ENCODE data around the gene CORO2A.
"Not testable (repeated sequence)": the region's sequence is repeated elsewhere in the genome, so short reads cannot be mapped to it uniquely, and the experiment has no call there.

The CORO2A gene

GRCh38 chr9:98174502-98174918 is 17.9 kb downstream of the CORO2A start:
- in situ Hi-C loops (cut with MboI; ENCODE audit: low sequenced_read_pairs): not testable (repeated sequence)

DNA sequence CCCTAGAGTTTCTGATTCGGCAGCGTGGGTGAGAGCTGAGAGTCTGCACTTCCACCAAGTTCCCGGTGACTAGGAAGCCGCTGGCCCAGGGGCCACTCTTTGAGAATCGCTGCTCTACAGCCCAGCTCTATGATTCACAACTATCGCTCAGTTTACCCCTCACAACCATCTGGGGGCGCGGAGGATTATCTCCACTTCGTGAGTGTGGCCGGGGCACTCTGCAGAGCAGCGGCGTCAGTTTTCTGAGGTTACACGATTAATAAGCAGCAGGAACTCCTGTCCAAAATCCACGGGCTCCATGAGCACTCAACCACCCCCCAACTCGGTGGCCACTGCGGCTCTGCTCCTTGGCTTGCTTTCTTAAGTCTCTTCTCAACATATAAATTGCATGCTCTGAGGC is 19.3 kb downstream of the CORO2A start:
- in situ Hi-C loops (cut with MboI; ENCODE audit: low sequenced_read_pairs): no loop called here

DNA sequence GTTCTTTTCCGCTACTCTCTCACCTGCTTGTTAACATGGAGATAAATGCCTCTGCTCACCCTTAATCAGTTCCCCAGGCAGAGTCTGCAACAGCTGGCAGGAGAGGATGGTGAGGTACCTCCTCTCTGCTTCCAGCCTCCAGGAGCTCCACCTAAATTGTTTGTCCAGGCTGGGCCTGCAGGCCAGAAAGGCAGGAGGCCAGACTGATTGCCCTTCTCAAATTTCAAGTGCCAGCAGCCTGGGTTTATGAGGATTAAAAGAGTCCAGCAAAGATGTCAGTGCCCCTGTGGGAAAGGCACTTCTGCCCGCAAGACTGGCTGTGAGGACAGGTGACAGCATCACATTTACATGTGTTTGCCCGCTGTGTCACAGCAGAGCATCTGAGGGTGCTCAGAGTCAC is 19.8 kb downstream of the CORO2A start:
- in situ Hi-C loops (cut with MboI; ENCODE audit: low sequenced_read_pairs): no loop called here

DNA sequence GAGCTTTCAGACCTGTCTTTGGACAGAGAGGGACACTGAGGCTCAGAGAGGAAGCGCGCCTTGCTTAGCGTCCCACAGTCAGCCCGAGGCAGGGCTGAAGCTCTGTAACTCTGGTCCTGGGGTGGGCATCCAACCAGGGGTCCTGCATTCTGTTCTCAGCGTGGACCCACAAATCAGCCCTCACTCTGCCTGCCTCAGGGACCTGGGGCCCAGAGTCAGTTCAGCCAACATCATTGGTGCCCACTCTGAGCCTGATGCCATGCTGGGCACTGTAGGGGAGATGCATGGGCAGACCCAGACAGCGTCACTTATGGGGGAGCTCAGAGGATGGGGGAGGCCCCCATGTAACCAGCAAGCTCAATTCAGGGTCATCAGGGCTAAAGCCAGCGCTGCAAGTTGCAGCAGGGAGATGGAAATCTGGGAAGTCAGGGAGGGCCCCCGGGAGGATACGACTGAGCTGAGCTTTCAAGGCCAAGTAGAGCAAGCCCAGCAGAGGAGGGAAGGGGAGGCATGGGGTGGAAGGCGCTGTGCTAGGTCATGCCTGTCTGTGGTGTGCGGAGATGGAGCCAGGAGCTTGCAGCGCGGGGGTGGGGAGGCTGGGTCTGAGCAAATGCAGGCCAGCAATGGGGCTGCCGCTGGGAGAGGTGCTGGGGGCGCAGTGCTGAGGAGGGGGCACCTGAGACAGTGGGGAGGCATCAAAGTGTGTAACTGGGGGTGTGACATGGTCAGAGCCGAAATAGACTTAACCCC is 21.1 kb downstream of the CORO2A start:
- in situ Hi-C loops (cut with MboI; ENCODE audit: low sequenced_read_pairs): no loop called here

DNA sequence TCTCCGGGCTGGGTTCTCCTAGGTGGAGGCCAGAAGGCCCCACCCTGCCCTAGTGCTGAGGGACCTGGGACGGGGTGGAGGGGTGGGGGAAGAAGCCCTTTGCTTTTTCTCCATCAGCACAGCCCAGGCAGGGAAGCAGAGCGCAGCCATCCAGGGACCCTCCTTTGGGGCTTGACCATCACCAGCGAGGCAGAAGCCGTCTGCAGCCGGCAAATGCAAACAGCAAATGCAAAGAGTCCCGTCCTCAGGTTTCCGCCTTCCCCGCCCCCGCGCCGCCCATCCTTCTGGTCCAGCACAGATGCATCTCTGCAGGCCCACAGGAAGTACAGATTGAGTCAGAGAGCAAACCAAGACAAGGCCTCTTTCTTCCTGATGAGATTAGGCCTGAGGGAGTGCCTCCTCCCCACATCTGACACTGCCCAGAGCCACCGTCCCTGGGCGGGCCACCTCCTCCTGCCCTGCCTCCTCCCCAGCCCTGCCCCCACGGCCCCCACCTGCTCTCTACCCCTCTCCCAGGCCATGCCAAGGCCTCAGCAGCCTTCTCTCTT is 23.4 kb downstream of the CORO2A start:
- in situ Hi-C loops (cut with MboI; ENCODE audit: low sequenced_read_pairs): no loop called here

GRCh38 chr9:98168153-98168780 is 24.2 kb downstream of the CORO2A start:
- in situ Hi-C loops (cut with MboI; ENCODE audit: low sequenced_read_pairs): no loop called here

DNA sequence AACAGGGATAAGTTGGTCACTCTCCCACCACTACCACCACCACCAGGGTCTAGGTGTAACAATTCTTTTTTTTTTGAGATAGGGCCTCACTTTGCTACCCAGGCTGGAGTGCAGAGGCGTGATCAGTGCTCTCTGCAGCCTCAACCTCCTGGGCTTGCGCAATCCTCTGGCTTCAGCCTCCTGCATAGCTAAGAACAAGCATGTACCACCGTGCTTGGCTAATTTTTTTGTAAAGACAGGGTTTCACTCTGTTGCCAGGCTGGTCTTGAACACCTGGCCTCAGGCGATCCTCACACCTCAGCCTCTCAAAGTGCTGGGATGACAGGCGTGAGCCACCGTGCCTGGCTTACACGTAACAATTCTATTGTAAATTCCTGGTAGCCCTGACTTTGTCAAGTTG is 27.5 kb downstream of the CORO2A start:
- in situ Hi-C loops (cut with MboI; ENCODE audit: low sequenced_read_pairs): no loop called here

DNA sequence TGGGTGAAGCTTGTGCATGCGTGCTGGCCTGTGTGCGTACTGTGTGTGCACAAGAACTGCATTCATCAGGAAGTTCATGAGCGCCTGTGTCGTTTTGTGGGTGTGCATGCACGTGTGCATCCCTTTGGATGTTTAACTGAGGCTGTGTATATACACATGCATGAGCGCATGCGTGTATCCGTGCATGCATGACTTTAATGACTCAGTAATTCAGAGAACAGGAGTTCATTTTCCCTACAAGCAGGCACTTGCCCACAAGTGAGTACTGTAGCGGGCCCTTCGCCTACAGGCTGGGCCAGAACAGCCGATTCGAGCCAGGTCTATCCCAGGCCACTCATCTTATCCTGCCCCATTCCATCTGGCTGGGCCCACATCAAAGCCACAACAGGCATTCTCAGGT is 29.8 kb downstream of the CORO2A start:
- in situ Hi-C loops (cut with MboI; ENCODE audit: low sequenced_read_pairs): no loop called here

DNA sequence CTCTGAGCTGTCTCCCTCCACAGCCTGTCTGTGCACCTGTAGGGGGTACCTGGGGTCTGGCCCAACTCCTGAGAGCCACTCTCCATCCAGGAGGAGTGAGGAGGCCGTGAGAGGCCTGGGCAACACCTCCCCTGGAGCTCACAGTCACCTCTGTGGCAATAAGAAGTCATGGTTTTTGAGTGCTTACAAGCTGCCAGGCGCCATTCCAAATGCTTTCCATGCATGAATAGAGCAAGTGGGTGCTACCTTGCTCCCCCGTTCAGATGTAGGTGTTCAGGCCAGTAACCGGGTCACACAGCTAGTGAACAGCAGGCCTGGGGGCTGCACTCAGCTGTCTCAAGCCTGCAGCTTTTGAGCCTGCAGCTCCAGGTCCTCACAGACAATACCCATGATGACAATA is 30.6 kb downstream of the CORO2A start:
- in situ Hi-C loops (cut with MboI; ENCODE audit: low sequenced_read_pairs): no loop called here

- in situ Hi-C loops (cut with MboI; ENCODE audit: low sequenced_read_pairs): no loop called here
Observed at GRCh38 chr9:98159790-98160189, 32.6 kb downstream of the CORO2A start.

GRCh38 chr9:98159301-98159700 is 33.1 kb downstream of the CORO2A start:
- in situ Hi-C loops (cut with MboI; ENCODE audit: low sequenced_read_pairs): no loop called here

- in situ Hi-C loops (cut with MboI; ENCODE audit: low sequenced_read_pairs): no loop called here
Observed at GRCh38 chr9:98158071-98158831, 34.2 kb downstream of the CORO2A start.

DNA sequence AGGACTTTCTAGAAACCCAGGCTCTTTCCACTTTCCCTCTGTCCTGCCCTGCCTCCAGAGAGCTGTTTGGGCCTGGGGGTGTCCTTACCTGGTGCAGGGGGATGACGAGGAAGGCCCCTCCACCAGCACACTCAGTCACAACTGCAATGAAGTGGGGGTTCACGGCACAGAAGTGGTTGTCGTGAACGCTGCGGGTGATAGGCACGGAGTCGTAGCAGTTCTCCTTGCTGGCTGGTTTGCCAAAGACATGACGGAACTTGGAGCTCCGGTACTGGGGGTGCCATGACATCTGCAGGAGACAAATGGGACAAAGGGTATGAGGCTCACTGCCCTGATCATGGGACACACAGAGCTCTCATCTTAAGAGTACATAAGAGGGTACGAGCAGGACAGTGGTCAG is 35.1 kb downstream of the CORO2A start:
- in situ Hi-C loops (cut with MboI; ENCODE audit: low sequenced_read_pairs): no loop called here

- in situ Hi-C loops (cut with MboI; ENCODE audit: low sequenced_read_pairs): no loop called here
Observed at GRCh38 chr9:98154678-98155077, 37.8 kb downstream of the CORO2A start.

- in situ Hi-C loops (cut with MboI; ENCODE audit: low sequenced_read_pairs): no loop called here
Observed at GRCh38 chr9:98152526-98152925, 39.9 kb downstream of the CORO2A start.

- in situ Hi-C loops (cut with MboI; ENCODE audit: low sequenced_read_pairs): no loop called here
Observed at GRCh38 chr9:98150721-98151120, 41.7 kb downstream of the CORO2A start.

DNA sequence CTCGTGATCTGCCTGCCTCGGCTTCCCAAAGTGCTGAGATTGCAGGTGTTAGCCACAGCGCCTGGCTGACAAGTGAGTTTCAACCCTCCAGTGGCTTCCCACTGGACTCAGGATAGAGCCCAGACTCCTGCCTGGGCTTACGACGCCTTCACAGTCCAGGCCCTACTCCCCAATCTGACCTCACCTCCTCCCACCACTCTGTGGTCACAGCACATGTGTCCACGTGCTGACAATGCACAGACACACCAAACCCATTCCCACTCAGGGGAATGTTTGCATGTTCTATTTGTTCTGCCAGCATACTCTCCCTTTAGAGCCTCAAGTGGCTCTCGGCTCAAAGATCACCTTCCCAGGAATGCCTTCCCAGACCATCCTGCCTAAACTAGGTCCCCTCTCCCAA is 42.3 kb downstream of the CORO2A start:
- in situ Hi-C loops (cut with MboI; ENCODE audit: low sequenced_read_pairs): no loop called here

DNA sequence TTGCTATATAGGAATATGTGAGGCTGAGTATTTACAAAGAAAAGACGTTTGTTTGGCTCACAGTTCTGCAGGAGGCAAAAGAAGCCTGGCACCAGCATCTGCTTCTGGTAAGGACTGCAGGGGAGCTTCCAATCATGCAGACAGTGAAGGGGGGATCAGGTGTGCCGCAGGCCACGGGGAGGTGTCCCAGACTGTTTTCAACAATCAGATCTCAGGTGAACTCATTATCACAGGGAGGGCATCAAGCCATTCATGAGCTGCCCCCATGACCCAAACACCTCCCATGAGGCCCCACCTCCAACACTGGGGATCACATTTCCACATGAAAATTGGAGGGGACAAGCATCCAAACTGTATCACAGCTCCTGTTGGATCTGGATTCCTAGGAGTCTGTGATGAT is 43.0 kb downstream of the CORO2A start:
- in situ Hi-C loops (cut with MboI; ENCODE audit: low sequenced_read_pairs): no loop called here

DNA sequence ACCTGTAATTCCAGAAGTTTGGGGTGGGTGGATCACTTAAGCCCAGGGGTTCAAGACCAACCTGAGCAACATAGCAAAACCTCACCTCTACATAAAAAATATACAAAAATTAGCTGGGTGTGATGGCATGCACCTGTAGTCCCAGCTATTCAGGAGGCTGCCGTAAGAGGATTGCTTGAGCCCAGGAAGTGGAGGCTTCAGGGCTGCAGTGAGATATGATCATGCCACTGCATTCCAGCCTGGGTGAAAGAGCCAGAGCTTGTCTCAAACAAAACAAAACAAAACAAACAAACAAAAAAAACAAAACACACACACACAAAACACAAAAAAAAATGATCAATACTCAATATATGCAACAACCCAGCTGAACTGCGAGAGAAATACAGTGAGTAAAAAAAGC is 44.0 kb downstream of the CORO2A start:
- in situ Hi-C loops (cut with MboI; ENCODE audit: low sequenced_read_pairs): no loop called here

DNA sequence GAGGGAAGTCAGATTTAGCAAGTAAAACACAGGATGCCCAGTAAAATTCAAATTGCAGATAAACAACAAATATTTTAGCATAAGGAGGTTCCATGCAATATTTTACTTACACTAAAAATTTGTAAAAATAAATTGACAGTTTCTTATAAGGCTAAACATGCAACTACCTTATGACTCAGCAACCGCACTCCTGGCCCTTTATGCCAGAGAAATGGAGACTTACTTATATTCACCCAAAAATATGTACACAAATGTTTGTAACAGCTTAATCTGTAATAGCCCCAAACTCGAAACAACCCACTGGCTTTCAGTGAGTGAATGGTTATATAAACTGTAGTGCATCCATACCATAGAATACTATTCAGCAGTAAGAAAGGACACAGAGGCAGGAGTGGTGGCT is 44.9 kb downstream of the CORO2A start:
- in situ Hi-C loops (cut with MboI; ENCODE audit: low sequenced_read_pairs): no loop called here

DNA sequence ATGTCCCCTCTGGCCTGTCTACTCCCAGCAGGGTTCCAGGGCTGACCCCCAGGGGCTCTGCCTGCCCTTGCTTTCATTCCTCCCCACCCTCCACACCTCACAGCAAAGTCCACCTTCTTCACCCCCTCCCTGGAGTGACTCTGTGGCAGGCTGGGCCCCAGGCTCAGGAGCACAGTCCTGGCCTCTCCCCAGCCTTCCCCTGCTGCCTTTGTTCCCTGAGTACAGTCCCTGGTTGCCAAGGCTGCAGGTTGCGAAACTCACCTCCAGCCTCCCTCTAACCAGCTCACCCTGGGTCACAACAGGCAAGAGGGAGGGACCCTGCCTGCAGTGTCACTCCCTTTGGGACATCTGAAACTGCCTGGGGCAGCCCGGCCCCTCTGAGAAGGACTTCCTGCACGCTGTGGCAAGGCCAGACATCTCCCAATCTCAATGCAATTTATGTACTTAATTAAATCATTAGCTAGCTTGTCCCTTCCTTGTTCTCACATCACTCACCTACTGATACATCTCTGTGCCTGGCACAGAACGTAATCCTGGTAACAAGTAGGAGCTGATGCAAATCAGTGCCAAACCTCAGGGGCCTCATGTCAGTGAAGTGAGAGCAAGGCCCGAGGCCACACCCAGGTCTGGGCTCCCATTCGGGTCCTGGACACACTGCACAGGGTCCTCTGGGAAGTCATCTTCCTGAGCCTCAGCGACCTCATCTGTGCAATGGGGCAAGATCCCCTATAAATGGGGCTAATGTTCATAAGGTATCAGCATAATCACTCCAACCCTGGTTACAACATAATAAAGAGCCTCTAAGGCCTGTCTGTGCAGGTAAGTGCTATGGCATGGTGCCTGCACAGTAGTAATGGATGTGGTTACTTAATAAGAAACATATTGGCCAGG is 46.1 kb downstream of the CORO2A start:
- in situ Hi-C loops (cut with MboI; ENCODE audit: low sequenced_read_pairs): no loop called here
